Stimulated activated naive CD8-positive, alpha-beta T cell treated with anti-CD3 and anti-CD28 coated beads, Interleukin-15, Interleukin-2, amounts not matched to agents 100 ng/mL and 50 ng/mL, for 24 hours (primary cell): ENCODE data around the gene PLAU.

Experiments
- H3K27ac Mint-ChIP-seq: one replicate; pipeline ENCODE4 v1.8.0; 2021; ENCODE audit warnings: mild to moderate bottlenecking, mixed read lengths
- H3K27me3 Mint-ChIP-seq: one replicate; pipeline ENCODE4 v1.8.0; 2021; ENCODE audit warnings: mixed read lengths
- H3K36me3 Mint-ChIP-seq: one replicate; pipeline ENCODE4 v1.8.0; 2021; ENCODE audit warnings: low read depth, mixed read lengths
- H3K4me1 Mint-ChIP-seq: one replicate; pipeline ENCODE4 v1.8.0; 2021; ENCODE audit warnings: low read depth, mixed read lengths
- H3K4me3 Mint-ChIP-seq: one replicate; pipeline ENCODE4 v1.8.0; 2021; ENCODE audit warnings: mild to moderate bottlenecking, mixed read lengths
- H3K9me3 Mint-ChIP-seq: one replicate; pipeline ENCODE4 v1.8.0; 2021; ENCODE audit warnings: mixed read lengths

The PLAU gene

DNA sequence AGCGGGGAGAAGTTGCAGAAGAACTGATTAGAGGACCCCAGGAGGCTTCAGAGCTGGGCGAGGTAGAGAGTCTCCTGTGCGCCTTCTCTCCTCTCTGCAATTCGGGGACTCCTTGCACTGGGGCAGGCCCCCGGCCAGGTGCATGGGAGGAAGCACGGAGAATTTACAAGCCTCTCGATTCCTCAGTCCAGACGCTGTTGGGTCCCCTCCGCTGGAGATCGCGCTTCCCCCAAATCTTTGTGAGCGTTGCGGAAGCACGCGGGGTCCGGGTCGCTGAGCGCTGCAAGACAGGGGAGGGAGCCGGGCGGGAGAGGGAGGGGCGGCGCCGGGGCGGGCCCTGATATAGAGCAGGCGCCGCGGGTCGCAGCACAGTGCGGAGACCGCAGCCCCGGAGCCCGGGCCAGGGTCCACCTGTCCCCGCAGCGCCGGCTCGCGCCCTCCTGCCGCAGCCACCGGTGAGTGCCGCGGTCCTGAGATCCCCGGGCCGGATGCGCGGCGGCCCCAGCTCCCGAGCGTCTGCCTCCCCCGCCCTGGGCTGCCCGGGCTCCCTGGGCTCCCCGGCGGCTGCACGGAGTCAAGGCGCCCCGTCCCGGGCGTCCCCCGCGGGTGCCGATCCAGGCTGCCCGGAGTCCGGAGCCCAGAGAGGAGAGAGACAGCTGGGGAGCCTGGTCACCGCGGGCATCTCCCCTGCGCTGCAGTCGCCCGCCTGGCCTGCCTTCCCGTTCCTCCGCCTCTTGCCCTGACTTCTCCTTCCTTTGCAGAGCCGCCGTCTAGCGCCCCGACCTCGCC, at the start of gene PLAU:
Gene PLAU (plus strand): TSS at position 369 of the 789 bp plus-strand sequence. CDS start 424 bp downstream, outside the sequence.
- no peaks in the 10 kb centered on the region for H3K36me3 Mint-ChIP-seq
- peaks cover 41% of the 10 kb centered on the region for H3K4me1 Mint-ChIP-seq
- H3K9me3 Mint-ChIP-seq = no peaks in the 10 kb centered on the region
- no peak within 1 kb of the TSS for H3K27ac Mint-ChIP-seq
- peaks cover 61% of the 10 kb centered on the region for H3K27me3 Mint-ChIP-seq
- H3K4me3 Mint-ChIP-seq = peak within 1 kb of the TSS; percentile 85

- peaks cover 24% of the 10 kb centered on the region for H3K36me3 Mint-ChIP-seq
- H3K27ac Mint-ChIP-seq = no peak overlapping the region
- H3K4me3 Mint-ChIP-seq = no peak overlapping the region
- no peaks in the 10 kb centered on the region for H3K27me3 Mint-ChIP-seq
- no peaks in the 10 kb centered on the region for H3K9me3 Mint-ChIP-seq
- H3K4me1 Mint-ChIP-seq = peaks cover 68% of the 10 kb centered on the region
Measured at GRCh38 chr10:73862011-73862410, 48.9 kb upstream of the PLAU start.

DNA sequence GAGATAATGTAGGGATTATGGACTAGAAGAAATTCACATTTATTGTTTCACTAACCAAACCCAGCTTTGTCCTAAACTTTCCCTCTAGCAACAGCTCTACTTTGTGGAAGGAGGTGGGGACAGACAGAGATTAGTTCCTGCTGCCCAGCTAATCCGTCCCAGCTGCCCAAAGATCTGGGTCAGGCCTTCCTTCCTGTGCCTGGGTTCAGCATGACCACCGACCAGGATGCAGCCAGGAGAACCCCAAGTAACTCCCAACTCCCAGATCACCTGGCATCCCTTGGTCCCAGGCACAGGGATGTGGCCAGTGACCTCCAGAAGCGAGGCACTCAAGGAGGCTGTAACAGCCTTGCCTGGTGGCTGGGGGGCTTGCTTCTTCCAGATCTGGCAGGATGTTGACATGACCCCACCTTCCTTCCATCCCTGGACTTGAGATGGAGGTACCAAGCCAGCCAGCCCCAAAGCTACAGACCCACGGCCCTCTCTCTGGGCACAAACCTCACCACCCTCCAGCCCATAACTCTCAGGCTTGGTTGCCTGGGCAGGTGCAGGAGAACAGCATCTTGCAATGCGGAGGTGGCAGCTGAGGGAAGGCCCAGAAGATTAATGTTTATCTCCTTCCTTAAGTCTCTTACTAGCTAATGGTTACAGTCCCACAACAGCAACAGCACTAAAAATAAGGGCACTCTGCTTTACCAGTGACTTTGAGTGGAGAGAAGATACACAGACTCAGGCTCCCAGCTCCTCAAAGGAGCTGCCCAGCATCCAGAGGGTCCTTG, 47.7 kb upstream of the PLAU start:
- Mint-ChIP-seq H3K27me3 (no peaks in the 10 kb centered on the region), H3K4me3 (no peak overlapping the region), H3K9me3 (no peaks in the 10 kb centered on the region), H3K27ac (no peak overlapping the region), H3K4me1 (peaks cover 63% of the 10 kb centered on the region), H3K36me3 (peaks cover 24% of the 10 kb centered on the region)

DNA sequence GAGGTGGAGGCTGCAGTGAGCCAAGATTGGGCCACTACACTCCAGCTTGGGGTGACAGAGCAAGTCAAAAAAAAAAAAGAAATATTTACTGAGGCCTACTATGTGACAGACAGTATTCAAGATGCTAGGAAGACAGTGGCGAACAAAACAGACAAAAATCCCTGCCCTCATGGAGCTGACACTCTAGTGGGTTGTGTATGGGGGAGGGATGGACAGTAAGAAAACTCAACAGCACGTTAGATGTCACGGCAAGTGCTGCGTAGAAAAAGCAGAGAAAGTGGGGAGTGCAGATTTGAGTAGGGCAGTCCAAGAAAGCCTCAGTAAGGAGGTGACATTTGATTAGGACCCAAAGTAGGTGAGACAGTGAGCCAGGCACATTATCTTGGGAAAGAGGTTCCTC, 46.7 kb upstream of the PLAU start:
- H3K4me1 Mint-ChIP-seq = peaks cover 53% of the 10 kb centered on the region
- peak overlapping the region; percentile 31 for H3K4me3 Mint-ChIP-seq
- no peaks in the 10 kb centered on the region for H3K27me3 Mint-ChIP-seq
- peak overlapping the region; percentile 95 for H3K27ac Mint-ChIP-seq
- H3K9me3 Mint-ChIP-seq = no peaks in the 10 kb centered on the region
- H3K36me3 Mint-ChIP-seq = peaks cover 18% of the 10 kb centered on the region

GRCh38 chr10:73865107-73865458, 45.8 kb upstream of the PLAU start:
- peaks cover 15% of the 10 kb centered on the region for H3K36me3 Mint-ChIP-seq
- no peaks in the 10 kb centered on the region for H3K27me3 Mint-ChIP-seq
- peaks cover 44% of the 10 kb centered on the region for H3K4me1 Mint-ChIP-seq

DNA sequence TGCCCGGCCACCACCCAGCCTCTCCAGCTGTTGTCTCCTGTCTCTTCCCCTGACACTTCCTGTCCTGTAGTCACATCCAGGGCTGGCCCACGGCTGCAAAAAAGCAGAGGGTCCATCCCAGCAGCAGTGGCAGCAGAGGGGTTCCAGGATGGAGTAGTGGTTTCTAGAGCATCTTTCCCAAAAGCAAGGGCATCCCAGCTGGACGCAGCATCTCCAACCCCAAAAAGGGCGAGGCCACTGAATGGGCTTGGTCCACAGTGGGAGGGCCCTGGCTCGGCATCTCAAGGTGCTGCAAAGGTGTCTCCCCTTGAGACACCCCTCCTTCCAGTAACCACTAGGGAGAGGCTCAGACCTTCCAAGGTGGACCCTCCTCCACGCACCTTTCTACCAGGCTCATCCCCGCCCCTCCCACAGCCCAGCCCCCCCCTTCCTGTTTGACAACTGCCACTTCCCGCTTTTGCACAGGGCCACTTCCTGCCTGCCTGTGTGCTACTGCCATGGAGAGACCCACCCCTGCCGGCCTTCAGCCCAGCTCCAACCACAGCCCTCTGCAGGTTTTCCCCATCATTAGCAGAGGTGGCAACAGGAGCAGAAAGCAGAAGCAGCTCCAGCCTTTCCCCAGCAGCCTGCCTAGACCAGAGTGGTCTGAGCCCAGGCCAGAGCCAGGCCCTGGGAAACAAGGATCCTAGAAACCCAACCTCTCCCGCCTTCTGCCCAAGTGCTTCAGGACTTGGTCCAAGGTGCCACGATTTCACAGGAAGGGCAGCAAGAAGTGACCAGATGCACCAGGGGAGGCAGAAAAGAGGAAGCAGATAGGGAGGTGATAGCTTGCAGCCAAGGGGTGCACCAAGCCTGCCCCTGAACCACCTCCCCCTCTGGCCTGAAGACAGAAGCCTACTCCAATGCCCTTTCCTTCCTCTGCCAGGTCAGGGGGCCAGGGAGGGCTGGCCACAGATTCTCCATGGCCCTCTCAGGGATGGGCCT, 45.2 kb upstream of the PLAU start:
- H3K4me1 Mint-ChIP-seq = peaks cover 42% of the 10 kb centered on the region

More at GRCh38 chr10:73865107-73865458, 45.8 kb upstream of the PLAU start:
- peak overlapping the region; percentile 95 for H3K27ac Mint-ChIP-seq
- peak overlapping the region; percentile 78 for H3K4me3 Mint-ChIP-seq
- no peaks in the 10 kb centered on the region for H3K9me3 Mint-ChIP-seq

DNA sequence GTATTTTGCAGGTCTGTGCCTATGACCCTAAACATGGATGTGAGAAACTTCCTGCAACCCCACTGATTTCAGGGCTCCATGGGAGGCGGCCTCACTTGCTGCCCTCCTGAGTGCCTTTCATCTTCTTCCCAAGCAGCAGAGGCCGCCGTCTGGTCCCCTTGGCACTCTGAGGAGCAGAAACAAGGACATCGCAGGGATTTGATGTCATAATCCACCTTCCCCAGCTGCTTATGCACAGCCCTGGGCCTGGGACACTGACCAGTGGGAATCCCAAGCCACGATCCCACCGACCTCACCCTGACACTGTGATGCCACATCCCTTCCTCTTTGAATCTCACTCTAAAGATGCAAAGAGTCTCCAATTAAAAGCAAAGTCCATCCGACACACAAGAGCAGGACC, 44.3 kb upstream of the PLAU start:
- Mint-ChIP-seq H3K4me1 (peaks cover 45% of the 10 kb centered on the region), H3K36me3 (peaks cover 7% of the 10 kb centered on the region), H3K9me3 (no peaks in the 10 kb centered on the region), H3K4me3 (no peak overlapping the region), H3K27me3 (no peaks in the 10 kb centered on the region), H3K27ac (peak overlapping the region; percentile 95)

More for the DNA sequence above, 45.2 kb upstream of the PLAU start:
- peaks cover 9% of the 10 kb centered on the region for H3K36me3 Mint-ChIP-seq
- H3K9me3 Mint-ChIP-seq = no peaks in the 10 kb centered on the region
- H3K27me3 Mint-ChIP-seq = no peaks in the 10 kb centered on the region
- H3K4me3 Mint-ChIP-seq = peak overlapping the region; percentile 78
- H3K27ac Mint-ChIP-seq = peak overlapping the region; percentile 95

GRCh38 chr10:73867126-73867807, 43.7 kb upstream of the PLAU start:
- H3K27me3 Mint-ChIP-seq = no peaks in the 10 kb centered on the region
- peaks cover 49% of the 10 kb centered on the region for H3K4me1 Mint-ChIP-seq
- peak overlapping the region; percentile 95 for H3K27ac Mint-ChIP-seq
- H3K4me3 Mint-ChIP-seq = no peak overlapping the region
- peaks cover 7% of the 10 kb centered on the region for H3K36me3 Mint-ChIP-seq
- no peaks in the 10 kb centered on the region for H3K9me3 Mint-ChIP-seq

DNA sequence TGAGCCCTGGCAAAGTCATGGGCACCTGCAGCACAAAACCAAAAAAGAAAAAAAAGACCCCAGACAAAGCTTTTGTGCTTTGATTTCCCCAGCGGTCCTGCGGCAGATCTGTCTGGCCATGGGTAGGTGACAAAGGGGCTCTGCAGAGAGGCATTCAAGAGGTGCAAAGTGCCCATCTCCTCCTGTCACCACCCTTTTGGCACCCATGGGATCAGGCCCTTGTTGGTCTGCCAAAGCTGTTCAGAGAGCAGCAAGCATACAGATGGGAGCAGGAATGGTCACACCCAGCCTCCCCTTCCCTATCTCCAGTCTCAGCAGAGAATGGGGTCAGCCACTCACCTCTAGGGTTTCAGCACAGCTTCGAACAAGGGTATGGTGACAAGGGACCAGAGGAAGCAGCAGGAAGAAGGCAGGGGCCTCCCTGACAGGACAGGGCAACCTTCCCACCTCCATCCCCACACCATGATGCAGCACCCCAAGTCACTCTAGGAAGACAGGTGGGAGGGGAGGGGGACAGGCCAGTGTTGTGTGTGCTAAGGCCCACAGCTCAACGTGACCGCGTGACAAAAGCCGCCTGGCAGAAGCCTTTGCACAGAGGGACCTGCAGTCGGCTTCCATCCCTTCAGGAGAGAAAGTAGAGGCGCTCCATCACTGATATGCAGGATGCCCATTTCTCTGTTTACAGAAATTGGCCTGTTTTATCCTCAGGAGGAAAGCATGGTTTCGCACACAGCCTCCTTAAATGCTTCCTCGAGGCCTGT, 42.9 kb upstream of the PLAU start:
- peaks cover 7% of the 10 kb centered on the region for H3K36me3 Mint-ChIP-seq
- no peaks in the 10 kb centered on the region for H3K9me3 Mint-ChIP-seq
- H3K4me3 Mint-ChIP-seq = no peak overlapping the region
- peak overlapping the region; percentile 15 for H3K27ac Mint-ChIP-seq
- no peaks in the 10 kb centered on the region for H3K27me3 Mint-ChIP-seq
- H3K4me1 Mint-ChIP-seq = peaks cover 55% of the 10 kb centered on the region

- Mint-ChIP-seq H3K27ac (no peak overlapping the region), H3K4me1 (peaks cover 59% of the 10 kb centered on the region), H3K36me3 (peaks cover 7% of the 10 kb centered on the region), H3K9me3 (no peaks in the 10 kb centered on the region), H3K4me3 (no peak overlapping the region), H3K27me3 (no peaks in the 10 kb centered on the region)
Measured at GRCh38 chr10:73868655-73869195, 42.2 kb upstream of the PLAU start.

DNA sequence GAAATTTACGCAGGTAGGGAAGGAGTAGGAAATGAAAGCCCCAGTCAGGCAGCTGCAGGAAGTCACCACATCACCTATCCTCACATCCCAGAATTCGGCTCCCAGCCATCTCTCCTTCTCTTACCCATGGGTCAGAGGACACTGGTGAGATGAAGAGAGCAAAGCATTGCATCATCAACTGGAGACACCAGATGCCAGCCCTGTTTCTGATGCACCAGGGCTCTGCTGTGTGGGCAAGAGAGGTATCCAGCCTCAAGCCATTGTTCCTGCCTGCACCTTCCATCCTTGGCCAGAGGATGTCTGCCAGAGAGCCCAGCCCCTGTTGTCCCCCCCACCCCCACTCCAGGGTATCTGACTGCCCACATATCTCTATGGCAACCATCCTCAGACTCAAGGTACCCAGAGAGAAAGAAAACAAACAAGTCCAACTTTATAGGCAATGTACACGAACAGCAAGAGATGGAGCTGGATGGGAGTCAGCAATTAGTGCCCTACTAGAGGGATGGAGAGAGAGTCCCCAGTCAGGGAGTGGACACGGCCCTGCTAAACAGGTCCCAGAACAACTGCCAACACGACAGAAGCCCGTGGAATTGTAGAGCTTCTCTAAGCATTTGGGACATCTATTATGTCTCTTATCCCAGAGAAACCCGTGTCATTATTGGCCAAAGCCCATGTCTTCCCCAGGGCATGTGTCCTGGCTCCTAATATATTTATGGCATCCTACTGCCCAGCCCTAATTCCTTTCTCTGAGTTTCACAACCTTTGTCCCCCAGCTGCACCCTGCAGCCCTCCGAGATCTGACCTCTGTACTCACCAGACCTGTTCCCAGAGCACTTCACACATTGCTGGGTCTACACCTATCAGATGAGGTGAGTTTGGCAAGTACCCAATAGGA, 39.4 kb upstream of the PLAU start:
- Mint-ChIP-seq H3K27ac (peak overlapping the region; percentile 49), H3K36me3 (no peaks in the 10 kb centered on the region), H3K9me3 (no peaks in the 10 kb centered on the region), H3K4me1 (peaks cover 50% of the 10 kb centered on the region), H3K27me3 (no peaks in the 10 kb centered on the region), H3K4me3 (peak overlapping the region; percentile 83)

- Mint-ChIP-seq H3K9me3 (no peaks in the 10 kb centered on the region), H3K27me3 (no peaks in the 10 kb centered on the region), H3K4me3 (peak overlapping the region; percentile 83), H3K4me1 (peaks cover 50% of the 10 kb centered on the region), H3K36me3 (no peaks in the 10 kb centered on the region), H3K27ac (no peak overlapping the region)
Measured at GRCh38 chr10:73872190-73872710, 38.7 kb upstream of the PLAU start.
